ENCODE results near the gene LYRM2. TPM values are rescaled to one million over a fixed set of nuclear protein-coding genes. Genes with fewer than 3 reads are reported as not detected.

The LYRM2 gene
- total RNA-seq, 1 experiment from 2014 or later: 39.4 TPM

DNA sequence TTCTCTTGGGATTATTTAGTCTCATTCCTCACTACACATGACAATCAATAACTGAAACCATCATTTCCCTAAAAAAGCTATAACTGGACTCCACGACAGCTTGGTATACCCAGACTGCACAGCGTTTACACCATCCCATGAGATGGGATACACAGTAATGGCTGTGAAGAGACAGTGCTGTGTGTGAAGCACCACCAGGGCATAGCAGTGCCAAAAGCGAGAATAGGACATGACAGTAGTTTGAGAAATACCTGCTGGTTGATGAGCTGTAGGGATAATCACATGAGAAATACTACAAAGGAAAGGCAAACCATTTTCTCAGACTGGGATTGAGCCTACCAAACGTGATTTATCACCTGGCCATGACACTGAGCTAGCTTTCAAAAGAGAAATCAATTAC is 22.4 kb upstream of the LYRM2 start:
- Histone ChIP-seq H3K27ac (ENCODE audit: low read length) (no peak overlapping the region), H3K9me3 (ENCODE audit: control insufficient read depth, insufficient read depth, low read depth, low read length) (no peaks in the 10 kb centered on the region), H3K4me3 (ENCODE audit: low read depth in 2 of 2, low read length in 2 of 2) (no peak overlapping the region), H3K4me1 (ENCODE audit: control insufficient read depth, insufficient read depth, low read length) (no peaks in the 10 kb centered on the region), H3K36me3 (ENCODE audit: control insufficient read depth, insufficient read depth, low read length) (peaks cover 33% of the 10 kb centered on the region), H3K27me3 (ENCODE audit: control insufficient read depth, insufficient read depth, low read length) (no peaks in the 10 kb centered on the region)
- DNase-seq (ENCODE audit: low read depth, low spot score): no peak
- no TSS peak for BruUV-seq (replicated peaks)
- POLR2A ChIA-PET: no interaction called here
- TF ChIP-seq, protein P1, sequence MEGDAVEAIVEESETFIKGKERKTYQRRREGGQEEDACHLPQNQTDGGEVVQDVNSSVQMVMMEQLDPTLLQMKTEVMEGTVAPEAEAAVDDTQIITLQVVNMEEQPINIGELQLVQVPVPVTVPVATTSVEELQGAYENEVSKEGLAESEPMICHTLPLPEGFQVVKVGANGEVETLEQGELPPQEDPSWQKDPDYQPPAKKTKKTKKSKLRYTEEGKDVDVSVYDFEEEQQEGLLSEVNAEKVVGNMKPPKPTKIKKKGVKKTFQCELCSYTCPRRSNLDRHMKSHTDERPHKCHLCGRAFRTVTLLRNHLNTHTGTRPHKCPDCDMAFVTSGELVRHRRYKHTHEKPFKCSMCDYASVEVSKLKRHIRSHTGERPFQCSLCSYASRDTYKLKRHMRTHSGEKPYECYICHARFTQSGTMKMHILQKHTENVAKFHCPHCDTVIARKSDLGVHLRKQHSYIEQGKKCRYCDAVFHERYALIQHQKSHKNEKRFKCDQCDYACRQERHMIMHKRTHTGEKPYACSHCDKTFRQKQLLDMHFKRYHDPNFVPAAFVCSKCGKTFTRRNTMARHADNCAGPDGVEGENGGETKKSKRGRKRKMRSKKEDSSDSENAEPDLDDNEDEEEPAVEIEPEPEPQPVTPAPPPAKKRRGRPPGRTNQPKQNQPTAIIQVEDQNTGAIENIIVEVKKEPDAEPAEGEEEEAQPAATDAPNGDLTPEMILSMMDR (IDR thresholded peaks at IDR 0.05): no peak
- TF ChIP-seq SIN3A (IDR thresholded peaks at IDR 0.05; ENCODE audit: borderline replicate concordance, insufficient read depth, low read depth, low read length) (no peak), TCF7L2 (IDR thresholded peaks at IDR 0.05; ENCODE audit: low read depth, low read length) (no peak), REST (IDR thresholded peaks at IDR 0.05; ENCODE audit: insufficient read depth in 1 of 2, low read depth in 2 of 2, low read length in 1 of 2) (no peak), POLR2AphosphoS5 (IDR thresholded peaks at IDR 0.05; ENCODE audit: low read depth, low read length) (no peak)
- intact Hi-C loops (cut with micrococcal nuclease; ENCODE audit: unreplicated experiment) (no loop called here), in situ Hi-C loops (cut with HindIII; ENCODE audit: low pct_unique_long_range_greater_than_20kb, low sequenced_read_pairs) (no loop called here)
- no peak for ATAC-seq
- CTCF ChIA-PET: no interaction called here

- no TSS peak for BruUV-seq (replicated peaks)
- TF ChIP-seq, protein P1 (IDR thresholded peaks at IDR 0.05): no peak
- TF ChIP-seq POLR2AphosphoS5 (IDR thresholded peaks at IDR 0.05; ENCODE audit: low read depth, low read length): no peak
- no peak for TF ChIP-seq SIN3A (IDR thresholded peaks at IDR 0.05; ENCODE audit: borderline replicate concordance, insufficient read depth, low read depth, low read length)
- TF ChIP-seq REST (IDR thresholded peaks at IDR 0.05; ENCODE audit: insufficient read depth in 1 of 2, low read depth in 2 of 2, low read length in 1 of 2): no peak
- H3K27me3 ChIP-seq (ENCODE audit: control insufficient read depth, insufficient read depth, low read length): no peaks in the 10 kb centered on the region
- ATAC-seq: no peak
- intact Hi-C loops (cut with micrococcal nuclease; ENCODE audit: unreplicated experiment): no loop called here
- POLR2A ChIA-PET: no interaction called here
- peaks cover 45% of the 10 kb centered on the region for H3K36me3 ChIP-seq (ENCODE audit: control insufficient read depth, insufficient read depth, low read length)
- no peak overlapping the region for H3K27ac ChIP-seq (ENCODE audit: low read length)
- CTCF ChIA-PET: no interaction called here
- DNase-seq (ENCODE audit: low read depth, low spot score): no peak
- no peak overlapping the region for H3K4me3 ChIP-seq (ENCODE audit: low read depth in 2 of 2, low read length in 2 of 2)
- H3K4me1 ChIP-seq (ENCODE audit: control insufficient read depth, insufficient read depth, low read length): no peaks in the 10 kb centered on the region
- H3K9me3 ChIP-seq (ENCODE audit: control insufficient read depth, insufficient read depth, low read depth, low read length): no peaks in the 10 kb centered on the region
- in situ Hi-C loops (cut with HindIII; ENCODE audit: low pct_unique_long_range_greater_than_20kb, low sequenced_read_pairs): no loop called here
These were observed 19.1 kb upstream of the LYRM2 start for GRCh38 chr6:89657445-89658158.

Measured in Panc1 (cell line).